OCI-LY7 (cell line): ENCODE measurements around the gene DIP2C.

Experiments
- CTCF ChIP-seq: fragments of 200-600 bp; sonication (generic); conservative IDR thresholded peaks from 2 replicates; pipeline ENCODE4 v1.5.1; 2014; ENCODE audit warnings: mild to moderate bottlenecking, antibody characterized with exemption, low read length, moderate library complexity, mixed read lengths
- EZH2phosphoT487 ChIP-seq: fragments of 200-600 bp; sonication (generic); IDR thresholded peaks from 2 replicates; pipeline ENCODE4 v1.6.1; 2018; ENCODE audit warnings: low read depth, borderline replicate concordance, mild to moderate bottlenecking, mixed run types, antibody characterized with exemption, low read length, moderate library complexity, mixed read lengths

- TF ChIP-seq CTCF: no peak
- TF ChIP-seq EZH2phosphoT487: no peak
These were observed 410.2 kb downstream of the DIP2C start for GRCh38 chr10:279232-279631.
